ENCODE data around the gene PTH2R.

DNA sequence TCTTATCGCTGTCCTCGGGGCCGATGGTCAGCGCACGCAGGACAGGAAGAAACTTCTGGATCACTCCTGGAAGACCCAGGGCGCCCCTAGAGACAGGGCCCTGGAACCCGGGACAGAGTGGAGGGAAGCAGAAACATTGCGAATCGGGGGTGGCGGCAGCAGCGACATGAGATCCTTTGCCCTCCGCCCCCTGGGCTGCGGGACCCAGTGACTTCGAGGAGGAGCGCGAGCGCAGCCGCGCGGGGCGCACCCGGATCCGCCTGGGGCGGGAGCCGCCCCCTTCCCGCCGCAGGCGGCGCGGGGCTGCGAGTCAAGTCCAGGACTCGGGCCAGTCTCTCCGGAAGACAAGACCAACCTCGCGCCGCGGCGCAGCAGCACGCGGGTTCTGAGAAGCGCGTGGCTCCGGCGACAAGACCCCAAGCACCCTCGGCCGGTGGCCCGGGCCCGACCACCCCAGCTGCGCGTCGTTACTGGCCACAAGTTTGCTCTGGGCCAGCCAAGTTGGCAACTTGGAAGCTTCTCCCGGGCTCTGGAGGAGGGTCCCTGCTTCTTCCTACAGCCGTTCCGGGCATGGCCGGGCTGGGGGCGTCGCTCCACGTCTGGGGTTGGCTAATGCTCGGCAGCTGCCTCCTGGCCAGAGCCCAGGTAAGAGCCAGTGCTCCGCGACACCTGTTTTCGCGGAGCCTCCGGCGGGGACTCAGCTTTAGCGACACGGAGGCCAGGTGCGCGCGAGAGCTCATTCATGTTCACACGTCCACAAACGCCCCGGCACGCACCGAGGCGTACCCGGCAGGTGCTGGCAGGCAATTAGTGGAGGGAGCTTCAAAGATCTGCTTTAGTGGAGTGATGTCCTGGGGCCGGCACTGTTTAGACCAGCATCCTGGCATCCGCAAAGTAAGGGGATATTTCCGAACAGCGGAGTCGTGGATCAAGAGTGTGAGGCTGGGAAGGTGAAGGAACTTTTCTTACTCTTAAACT, at the start of gene PTH2R:
- TF ChIP-seq POLR2A (IDR thresholded peaks at IDR 0.05; ENCODE audit: insufficient read depth in 1 of 2, low read depth in 2 of 2, low read length in 2 of 2) (no peak), EZH2 (conservative IDR thresholded peaks at IDR 0.05; ENCODE audit: low read depth, low read length) (no peak), ZHX2 (IDR thresholded peaks at IDR 0.05; ENCODE audit: low read depth) (no peak), ZHX2 (CRISPR knock-in tag; IDR thresholded peaks at IDR 0.05; ENCODE audit: borderline replicate concordance) (no peak), ZNF550 (CRISPR knock-in tag; IDR thresholded peaks at IDR 0.05; ENCODE audit: borderline replicate concordance) (no peak), RELA (CRISPR knock-in tag; IDR thresholded peaks at IDR 0.05) (no peak)
- TF ChIP-seq, protein P1, sequence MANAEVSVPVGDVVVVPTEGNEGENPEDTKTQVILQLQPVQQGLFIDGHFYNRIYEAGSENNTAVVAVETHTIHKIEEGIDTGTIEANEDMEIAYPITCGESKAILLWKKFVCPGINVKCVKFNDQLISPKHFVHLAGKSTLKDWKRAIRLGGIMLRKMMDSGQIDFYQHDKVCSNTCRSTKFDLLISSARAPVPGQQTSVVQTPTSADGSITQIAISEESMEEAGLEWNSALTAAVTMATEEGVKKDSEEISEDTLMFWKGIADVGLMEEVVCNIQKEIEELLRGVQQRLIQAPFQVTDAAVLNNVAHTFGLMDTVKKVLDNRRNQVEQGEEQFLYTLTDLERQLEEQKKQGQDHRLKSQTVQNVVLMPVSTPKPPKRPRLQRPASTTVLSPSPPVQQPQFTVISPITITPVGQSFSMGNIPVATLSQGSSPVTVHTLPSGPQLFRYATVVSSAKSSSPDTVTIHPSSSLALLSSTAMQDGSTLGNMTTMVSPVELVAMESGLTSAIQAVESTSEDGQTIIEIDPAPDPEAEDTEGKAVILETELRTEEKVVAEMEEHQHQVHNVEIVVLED (CRISPR knock-in tag; IDR thresholded peaks at IDR 0.05; ENCODE audit: borderline replicate concordance) = no peak

All from HepG2 (cell line).